Gastrocnemius medialis (tissue), 4 donors: ENCODE data around the gene BBOX1.

ENCODE experiments used
- CTCF ChIP-seq, 5 experiments: fragments of 450-650 bp in 3 of 5; fragments of 200-600 bp in 2 of 5; sonication (generic) in 2 of 5; IDR thresholded peaks in 4 of 5; conservative IDR thresholded peaks in 1 of 5; 1 replicate in 4 of 5; 2 replicates in 1 of 5; pipeline ENCODE4 v1.5.1; 2016 to 2019; ENCODE audit warnings: antibody characterized with exemption in 5 of 5, mild to moderate bottlenecking in 3 of 5, moderate library complexity in 3 of 5
- POLR2A ChIP-seq, 2 donors: fragments of 450-650 bp; IDR thresholded peaks; one replicate each; pipeline ENCODE4 v1.6.1; 2017; ENCODE audit warnings: antibody characterized with exemption in 2 of 2, mild to moderate bottlenecking in 2 of 2, moderate library complexity in 2 of 2

- TF ChIP-seq CTCF (IDR thresholded peaks at IDR 0.05 in 4 of 5, conservative IDR thresholded peaks at IDR 0.05 in 1 of 5) (no peak), POLR2A (IDR thresholded peaks at IDR 0.05) (no peak)
Observed at GRCh38 chr11:27025957-27026733, 14.5 kb upstream of the BBOX1 start.
